ENCODE measurements around the gene MS4A10.

The MS4A10 gene

DNA sequence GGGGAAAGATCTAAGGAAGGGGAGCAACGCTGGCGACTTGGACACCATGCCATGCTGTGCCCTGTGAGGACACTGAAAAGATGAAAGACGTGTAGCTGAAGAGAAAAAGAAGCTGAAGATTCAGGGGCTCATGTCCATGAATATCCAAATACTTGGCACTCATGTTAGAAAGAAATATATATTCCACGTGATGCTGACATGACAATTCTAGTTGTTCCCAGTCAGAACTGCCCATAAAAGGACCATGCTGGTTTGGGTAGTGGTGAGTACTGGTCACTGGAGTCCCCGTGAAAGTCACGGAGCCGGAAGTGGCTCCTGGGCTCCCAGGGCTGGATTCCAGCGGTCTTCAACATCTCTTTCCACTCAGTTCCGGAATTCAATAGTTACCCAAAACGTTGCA is 18.6 kb upstream of the MS4A10 start:
- no peak for DNase-seq (ENCODE audit: low read depth)

DNA sequence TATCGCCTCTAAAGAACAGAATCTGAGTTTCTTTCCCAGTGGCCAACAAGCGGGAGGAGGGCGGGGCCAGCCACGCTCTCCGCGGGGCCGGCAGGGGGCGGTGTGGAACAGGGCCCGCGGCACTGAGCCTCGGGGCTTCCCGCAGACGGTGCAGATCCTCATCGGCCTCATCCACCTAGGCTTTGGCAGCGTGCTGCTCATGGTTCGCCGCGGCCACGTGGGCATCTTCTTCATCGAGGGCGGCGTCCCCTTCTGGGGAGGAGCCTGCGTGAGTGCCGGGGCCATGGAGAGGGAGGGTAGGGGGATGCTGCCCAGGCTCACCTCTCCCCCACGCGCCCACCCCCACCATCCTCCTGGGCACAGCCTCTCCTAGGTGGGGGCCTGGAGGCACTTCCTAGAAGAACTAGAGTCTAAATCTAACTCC is 17.7 kb upstream of the MS4A10 start:
- no peak for DNase-seq (ENCODE audit: low read depth)

DNA sequence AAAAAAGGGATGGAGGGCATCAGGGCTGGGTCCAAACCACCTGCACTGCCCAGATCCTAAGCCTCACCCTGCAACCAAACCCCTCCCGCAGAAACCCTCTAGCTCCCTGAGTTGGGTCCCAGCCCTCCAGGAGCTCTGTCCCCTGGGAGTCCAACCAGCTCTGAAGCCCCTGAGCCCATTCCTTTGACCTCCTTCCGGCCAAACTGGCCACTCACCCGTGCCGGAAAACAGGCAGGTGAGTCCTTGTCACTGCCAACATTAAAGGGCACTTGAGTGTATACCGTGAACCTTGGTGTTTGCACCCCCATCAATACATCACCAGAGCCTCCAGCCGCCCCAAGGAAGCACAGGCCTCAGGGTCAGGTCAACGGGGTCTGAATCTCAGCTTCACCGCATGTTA is 16.9 kb upstream of the MS4A10 start:
- no peak for DNase-seq (ENCODE audit: low read depth)

DNA sequence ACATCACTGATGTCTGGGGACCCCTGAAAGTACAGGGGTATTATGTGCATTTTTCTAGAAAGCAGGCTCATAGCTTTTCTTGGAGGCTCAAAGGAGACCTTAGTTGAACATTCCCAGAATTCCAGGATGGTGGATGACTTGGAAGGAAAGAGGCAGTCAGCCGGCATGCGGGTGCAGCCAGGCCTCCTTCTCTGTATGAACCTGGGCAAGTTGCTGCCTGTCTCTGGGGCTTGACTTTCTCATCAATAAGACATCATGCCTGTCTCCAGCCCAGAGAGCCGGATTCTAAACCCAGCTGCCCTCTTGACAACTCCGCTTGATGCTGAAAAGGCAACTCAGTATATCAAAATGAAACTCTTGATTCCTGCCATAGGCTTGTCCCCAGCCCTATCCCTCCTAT is 15.9 kb upstream of the MS4A10 start:
- no peak for DNase-seq (ENCODE audit: low read depth)

DNA sequence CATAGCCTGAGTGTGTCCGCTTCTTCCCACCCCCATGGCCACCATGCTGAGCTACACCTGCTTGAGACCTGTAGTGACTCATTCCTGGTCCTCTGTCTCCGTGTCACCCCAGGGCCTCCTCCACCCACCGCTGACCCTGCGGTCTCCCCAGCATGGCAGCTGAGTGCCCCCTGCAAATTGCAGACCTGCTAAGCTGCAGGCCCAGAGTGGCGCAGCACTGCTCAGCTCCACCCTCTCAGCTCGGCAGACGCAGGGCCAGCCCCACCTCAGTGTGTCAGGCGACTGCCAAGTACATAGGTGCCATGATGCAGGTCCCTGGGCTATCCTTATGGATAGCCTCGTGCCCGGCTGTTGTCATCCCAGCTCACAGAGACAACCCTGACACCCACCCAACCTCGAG is 15.3 kb upstream of the MS4A10 start:
- DNase-seq (ENCODE audit: low read depth), result no peak

DNA sequence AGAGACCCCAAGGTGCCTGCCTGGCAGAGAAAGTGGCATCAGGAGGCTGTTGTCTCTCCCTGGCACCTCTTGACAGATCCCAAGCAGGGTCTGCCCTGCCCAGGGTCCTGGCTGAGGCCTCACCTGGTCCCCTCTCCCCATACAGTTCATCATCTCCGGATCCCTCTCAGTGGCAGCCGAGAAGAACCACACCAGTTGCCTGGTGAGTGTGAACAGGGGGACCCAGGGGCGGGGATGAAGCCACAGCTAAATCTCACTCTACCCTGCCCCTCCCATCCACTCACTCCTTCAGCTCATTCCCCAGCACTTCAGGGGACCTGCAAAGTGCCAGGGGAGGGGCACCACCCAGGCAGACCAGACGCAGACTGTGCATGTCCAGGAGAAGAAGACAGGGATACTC is 14.0 kb upstream of the MS4A10 start:
- DNase-seq (ENCODE audit: low read depth), result no peak

DNA sequence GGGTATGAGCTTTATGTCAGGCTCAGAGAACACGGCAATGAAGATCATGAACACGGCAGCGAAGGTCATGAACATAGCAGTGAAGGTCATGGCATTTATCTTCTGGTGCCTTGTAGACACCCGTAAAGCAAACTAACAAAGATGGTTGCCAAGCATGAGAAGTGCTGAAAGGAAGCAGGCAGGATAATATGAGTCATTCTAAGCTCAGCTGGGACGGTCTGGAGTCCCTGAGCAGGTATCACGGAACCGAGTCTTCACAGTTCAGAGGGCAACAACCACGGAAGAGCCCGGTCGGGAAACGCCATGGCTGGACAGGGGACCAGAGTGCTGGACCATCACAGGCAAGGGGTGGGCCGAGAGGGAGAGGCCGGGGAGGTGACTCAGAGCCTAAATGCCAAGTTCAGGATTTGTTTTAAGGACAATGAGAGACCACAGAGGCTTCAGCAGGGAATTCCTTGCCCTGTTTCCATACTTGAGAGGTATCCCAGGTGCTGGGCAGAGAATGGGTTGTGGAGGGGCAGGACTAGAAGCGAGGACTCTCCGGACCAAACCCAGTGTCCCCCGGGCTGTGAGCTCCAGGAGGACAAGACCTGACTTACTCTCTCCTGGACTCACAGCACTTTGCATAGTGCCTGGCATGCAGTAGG is 13.1 kb upstream of the MS4A10 start:
- no peak for DNase-seq (ENCODE audit: low read depth)

DNA sequence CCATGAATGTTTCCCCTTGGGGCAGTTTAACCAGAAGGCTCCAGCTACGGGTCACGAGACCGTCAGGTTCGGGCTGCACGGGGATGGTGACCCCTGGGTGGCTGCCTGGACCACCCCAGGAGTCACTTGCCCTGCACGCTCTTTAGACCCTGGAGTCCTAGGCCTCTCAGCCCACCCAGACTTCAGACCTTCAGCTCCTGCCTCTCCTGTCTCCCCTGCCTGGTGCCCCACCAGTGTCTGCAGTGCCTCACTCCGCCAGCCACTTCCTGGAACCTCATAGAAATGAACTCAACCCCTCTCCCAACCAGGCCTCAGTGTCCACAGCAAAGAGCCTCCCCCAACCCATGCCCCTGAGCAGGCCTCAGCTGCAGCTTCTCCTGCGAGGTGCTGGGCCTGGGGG is 12.5 kb upstream of the MS4A10 start:
- DNase-seq (ENCODE audit: low read depth), result no peak

DNA sequence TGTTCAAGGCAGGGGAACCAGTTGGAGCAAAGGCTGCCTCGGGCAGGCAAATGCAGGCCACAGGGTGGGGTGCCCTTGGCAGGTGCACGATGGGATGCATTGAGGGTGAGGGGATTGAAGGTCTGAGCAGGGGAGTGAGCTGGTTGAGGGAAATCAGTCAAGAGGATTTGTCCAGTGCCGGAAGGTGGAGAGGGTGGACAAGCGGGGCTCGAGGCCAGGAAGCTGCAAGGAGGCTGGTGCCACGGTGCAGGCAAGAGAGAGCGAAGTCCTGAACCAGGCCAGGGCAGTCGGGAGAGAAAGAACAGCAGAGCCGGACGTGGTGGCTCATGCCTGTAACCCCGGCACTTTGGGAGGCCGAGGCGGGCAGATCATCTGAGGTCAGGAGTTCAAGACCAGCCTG is 10.4 kb upstream of the MS4A10 start:
- DNase-seq (ENCODE audit: low read depth), result no peak

DNA sequence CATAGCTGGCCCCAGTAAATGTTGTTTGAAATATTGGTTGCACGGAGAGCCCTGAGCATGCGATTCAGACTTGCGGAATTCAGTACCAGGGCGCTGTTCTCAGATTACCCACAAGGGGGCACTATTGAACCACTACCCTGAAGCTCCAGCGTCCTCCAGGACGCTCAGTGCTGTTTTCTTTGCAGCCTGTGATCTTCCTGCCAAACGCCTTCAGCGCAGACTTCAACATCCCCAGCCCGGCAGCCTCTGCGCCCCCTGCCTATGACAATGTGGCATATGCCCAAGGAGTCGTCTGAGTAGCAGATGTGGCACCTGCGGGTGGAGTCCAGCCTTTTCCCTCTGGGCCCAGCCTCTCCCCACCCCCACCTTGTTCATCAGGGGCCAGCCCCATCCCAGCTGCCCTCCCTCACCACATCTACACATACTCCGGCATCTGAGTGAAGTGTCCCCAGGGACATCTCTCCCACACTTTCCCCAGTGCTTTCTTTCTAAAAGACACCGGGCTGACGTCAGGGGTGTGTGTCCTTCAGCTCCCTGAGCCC is 9.6 kb upstream of the MS4A10 start:
- DNase-seq (ENCODE audit: low read depth), result peak; percentile 77

DNA sequence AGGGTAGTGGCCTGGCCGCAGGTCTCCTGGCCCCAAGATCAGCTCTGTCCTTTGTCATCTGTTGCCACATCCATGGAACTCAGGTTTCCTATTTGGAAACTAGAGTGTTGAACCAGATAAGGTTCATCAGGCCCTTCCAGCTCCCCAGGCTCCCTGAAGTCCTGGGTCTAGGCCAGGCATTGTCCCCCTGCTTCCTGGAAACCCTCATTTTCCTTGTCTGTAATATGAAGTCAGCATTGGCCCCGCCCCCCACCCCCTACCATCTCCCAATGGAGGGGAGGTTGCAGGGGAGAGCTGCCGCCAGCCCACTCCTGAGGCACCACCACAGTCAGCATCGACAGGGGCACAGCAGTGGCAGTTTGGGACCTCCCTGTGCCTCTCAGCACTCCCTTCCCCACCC is 9.0 kb upstream of the MS4A10 start:
- no peak for DNase-seq (ENCODE audit: low read depth)

DNA sequence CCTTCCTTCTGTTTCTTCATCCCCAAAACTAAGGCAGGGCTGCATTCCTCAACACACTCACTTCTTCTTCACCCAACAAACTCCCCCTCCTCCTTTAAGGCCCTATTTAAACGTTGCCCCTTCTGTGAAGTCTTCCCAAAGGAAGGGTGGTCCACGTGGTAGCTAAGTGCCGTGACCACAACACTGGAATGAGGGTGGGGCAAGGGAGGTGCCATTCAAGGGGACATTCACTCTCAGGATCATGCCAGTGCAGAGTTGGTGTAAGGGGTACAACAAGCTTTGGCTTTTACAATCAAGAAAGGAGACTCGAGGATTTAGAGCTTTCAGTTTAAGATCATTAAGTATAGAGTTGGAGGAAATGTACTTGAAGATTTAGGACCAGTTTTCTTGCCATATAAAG is 8.0 kb upstream of the MS4A10 start:
- no peak for DNase-seq (ENCODE audit: low read depth)

DNA sequence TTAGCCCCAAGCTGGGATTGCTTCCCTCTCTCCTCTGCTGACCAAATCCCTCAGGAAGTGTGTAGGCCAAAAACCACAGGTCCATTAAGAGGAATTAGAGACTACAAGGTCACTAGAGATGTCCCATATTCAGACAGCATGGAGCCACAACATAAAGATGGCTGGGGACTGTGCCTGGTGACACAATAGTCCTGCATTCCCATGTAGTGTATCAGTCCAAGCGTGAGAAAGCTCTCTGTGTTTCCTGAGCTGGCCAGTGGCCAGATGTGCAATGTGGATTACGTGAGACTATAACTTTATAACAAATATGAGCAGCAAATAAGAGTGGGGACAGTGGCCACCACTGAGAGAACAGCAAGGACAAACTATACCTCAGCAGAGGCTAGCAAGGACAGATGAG is 7.6 kb upstream of the MS4A10 start:
- no peak for DNase-seq (ENCODE audit: low read depth)

DNA sequence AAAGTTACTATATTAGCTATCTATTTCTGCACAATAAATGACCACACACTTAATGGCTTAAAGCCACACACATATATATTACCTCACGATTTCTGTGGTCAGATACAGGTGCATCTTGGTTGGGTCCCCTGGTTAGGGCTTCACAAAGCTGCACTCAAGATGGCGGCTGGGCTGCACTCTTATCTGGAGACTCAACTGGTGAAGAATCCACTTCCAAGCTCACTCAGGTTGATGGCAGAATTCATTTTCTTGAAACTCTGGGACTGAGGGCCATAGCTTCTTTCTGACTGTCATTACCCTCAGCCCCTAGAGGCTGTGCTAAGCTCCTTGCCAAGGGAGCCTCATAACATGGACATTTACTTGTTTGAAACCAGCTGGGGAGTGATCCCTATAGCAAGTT is 5.1 kb upstream of the MS4A10 start:
- DNase-seq (ENCODE audit: low read depth), result no peak

DNA sequence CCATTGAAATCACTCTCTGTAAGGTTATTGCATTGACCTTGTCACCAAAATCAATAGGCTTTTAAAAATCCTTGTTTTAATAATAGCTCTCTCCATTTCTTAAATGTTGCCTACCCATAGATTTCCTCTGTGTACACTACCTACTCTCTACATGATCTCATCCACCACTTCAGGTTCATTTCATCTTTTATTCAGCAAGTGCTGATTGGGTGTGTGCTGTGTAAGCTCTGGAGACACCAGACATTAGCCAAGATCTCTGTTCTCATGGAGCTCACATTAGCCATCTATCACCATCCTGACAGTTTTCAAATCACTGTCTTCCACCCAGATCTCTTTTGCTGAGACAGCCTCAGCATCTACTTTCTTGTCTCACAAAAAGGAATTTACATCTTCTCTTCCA is 4.4 kb upstream of the MS4A10 start:
- DNase-seq (ENCODE audit: low read depth), result no peak

DNA sequence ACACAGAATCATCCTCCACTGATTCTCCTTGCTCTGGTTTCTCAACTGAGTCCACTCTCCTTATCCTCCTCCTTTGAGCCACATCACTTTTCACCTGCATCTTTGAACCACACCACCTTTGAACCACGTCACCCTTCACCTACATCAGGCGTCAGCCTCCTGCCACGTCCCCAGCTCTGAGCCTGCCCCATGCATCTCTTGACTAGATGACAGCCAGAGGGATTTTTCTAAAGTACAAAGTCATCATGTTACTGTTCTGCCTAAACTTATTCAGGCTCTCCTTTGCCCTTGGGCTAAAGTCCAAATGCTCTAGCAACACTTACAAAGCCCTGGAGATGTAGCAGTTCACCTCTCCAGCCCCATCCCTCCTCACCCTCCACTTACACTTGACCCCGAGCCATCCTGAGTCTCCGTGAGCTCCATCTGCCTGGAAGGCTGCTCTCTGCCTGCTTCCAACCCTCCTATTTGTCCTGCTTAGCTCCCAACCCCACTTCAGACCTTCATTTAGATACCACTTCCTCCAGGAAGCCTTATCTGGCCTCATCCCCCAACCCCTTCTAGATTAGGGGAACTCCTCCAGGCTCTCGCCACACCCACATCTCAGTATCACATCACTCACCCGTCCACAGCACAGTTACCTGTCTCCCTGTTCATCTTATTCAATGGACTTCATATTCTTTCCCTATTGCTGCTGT is 3.7 kb upstream of the MS4A10 start:
- DNase-seq (ENCODE audit: low read depth), result no peak

DNA sequence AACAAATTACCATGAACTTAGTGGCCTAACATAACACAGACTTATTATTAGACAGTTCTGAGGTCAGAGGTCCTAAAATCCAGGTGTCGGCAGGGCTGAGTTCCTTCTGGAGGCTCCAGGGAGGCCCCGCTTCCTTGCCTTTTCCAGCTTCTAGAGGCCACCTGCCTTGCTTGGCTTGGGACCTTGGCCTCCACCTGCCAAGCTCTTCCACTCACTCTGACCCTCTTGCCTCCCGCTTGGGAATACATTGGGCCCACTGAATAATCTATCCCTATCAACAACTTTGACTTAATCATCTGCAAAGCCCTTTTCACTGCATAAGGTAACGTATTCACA is 3.2 kb upstream of the MS4A10 start:
- DNase-seq (ENCODE audit: low read depth), result no peak

DNA sequence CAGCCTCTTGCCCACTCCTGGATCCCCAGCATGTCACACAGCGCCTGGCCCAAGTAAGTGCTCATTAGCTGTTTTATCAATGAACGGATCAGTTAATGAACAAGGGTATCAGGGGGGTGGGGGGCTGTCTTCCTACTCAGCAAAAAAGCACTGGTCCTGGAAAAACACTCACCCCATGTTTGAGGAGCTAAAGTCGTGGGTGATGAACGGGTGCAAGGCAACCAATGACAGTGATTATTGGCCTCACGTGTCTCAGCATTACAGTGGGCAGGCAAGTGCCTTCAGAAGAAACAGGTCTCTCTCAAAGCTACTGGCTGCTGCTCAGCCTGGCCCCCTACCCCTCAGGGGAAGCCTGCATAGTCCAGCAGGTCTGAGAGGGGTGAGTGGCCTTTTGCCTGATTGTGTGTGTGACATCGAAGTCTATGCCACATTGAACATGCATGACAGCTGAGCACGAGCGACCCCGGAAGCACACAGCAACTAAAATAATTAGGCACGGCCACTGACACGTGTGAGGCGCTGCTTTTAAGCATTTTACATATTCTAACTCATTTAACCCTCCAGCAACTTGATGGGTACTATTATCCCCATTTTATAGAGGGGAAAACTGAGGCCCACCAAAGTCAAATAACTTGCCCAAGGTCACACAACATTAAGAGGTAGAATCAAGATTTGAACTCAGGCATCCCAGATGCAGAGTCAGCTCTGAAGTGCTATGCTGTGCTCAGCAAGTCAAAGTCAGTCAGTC is 2.6 kb upstream of the MS4A10 start:
- no peak for DNase-seq (ENCODE audit: low read depth)

DNA sequence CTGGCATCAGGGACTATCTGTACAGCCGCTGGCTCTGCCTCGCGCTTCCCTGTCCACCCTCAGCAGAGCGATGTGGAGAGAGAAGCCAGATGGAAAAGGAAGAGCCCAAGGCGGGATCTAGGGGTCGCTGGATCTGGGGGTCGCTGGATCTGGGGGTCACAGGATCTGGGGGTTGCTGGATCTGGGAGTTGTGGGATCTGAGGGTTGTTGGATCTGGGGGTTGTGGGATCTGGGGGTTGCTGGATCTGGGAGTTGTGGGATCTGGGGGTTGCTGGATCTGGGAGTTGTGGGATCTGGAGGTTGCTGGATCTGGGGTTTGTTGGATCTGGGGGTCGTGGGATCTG is 2.0 kb upstream of the MS4A10 start:
- no peak for DNase-seq (ENCODE audit: low read depth)

DNA sequence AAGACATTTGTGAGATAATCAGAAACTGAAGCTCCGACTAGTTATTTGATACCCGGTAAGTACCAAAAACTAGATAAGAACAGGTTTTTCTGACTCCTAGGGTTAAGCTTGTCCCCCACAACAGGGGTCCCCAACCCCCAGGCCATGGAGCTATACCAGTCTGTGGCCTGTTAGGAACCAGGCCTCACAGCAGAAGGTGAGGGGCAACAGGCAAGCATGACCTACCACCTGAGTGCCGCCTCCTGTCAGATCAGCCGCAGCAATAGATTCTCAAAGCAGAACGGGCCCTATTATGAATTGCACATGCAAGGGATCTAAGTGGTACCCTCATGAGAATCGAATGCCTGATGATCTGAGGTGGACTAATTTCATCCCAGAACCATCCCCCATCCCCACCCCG is 1.2 kb upstream of the MS4A10 start:
- DNase-seq (ENCODE audit: low read depth), result no peak

DNA sequence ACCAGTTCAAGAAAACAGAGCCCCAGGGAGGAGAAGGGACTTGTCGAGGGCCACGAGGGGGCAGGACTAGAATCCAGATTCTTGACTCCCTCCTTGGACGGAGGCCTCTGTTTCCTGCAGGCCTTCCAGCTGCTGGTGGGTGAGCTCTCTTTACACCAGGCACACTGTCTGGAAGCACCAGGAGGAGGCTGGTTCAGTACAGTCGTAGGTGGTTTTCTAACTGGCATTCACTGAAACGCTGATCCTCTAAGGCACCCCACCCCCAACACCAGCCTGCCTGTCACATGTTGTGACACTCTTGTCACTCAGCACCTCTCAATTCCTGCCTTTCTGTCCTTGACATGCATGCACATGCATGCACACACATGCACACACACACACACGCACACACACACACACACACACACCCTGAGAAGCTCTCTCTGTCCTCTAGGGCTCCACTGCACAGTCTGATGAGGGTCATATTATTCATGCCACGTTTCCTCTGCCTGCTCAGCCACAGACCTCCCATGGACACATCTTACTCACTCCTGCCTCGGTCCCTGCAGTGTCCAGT is 751 bp downstream of the MS4A10 start:
- DNase-seq (ENCODE audit: low read depth), result no peak

DNA sequence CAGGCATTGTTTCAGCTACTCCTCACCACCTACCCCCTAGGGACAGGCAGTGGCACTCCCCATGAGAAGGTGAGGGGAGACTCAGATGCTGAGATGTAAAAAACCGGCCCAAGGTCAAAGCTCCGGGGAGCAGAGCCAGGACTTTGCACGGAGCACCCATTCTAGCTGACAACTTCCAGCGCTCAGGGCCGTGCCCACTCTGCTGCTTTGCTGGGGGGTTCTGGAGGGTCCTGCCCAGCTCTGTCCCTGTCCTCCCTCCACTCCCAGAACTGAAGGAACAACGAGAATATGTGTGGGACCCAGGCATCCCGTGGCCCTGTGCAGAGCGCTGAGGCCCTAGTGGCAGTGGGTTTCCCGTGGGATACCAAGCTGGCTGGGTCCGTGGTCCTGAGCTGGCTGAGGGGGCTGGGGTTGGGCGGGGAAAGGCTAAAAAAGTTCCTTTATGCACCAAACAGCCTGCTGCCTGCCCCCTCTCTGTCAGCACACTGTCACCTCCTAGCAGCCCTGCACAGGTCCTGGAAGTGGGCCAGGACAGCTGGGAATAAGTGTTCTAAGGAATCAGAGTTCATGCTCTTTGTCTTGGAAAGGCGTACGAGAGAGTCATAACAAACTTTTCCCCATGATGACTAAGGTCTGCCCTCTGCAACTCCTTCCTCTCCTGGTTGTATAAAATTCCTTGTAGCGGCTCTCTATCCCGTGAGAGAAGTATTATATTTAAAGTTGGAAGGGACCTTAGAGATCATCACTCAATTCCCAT is 1.9 kb downstream of the MS4A10 start:
- no peak for DNase-seq (ENCODE audit: low read depth)
